Measurements from ENCODE around the gene WNT5B. TPM values are rescaled to one million over a fixed set of nuclear protein-coding genes. Genes with fewer than 3 reads are reported as not detected.
"Not testable (repeated sequence)": the region's sequence is repeated elsewhere in the genome, so short reads cannot be mapped to it uniquely, and the experiment has no call there.

The WNT5B gene
- total RNA-seq, 1 experiment from 2014 or later: 58.7 TPM

DNA sequence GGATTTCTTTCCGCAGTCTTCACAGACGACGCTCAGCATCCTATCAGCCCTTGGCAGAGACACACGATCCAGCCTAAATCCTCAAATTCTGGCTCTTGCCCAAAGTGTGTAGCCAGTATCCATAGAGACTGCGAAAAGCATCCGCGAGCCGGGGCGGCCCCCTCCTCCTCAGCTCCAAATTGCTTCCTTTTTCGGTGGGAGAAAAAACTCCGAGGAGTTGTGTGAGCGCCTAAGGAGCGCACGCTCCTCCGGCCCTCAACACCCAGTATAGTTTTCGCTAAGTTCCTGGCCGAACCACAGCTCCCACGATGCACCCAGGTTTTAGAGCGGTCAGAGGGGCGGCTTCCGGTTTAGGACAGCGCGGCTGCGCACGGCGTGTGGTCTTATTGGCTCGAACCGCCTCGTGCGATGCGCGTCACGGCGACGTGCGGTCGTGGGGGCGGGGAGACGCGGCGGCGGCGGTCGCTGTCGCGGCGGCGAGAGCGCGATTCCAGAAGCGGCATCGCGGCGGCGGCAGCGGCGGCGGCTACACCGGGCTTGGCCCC, 61.6 kb downstream of the WNT5B start, which contains the start of gene ADIPOR2:
ADIPOR2 (plus strand) TSS at position 493 of the 545 bp plus-strand sequence. CDS start 63,274 bp downstream, outside the sequence.
- peak; percentile 99 for DNase-seq (ENCODE audit: low read depth)

- DNase-seq (ENCODE audit: low read depth): peak; percentile 53
These were observed 62.3 kb downstream of the WNT5B start for GRCh38 chr12:1691123-1692007.

GRCh38 chr12:1692226-1692625, 63.2 kb downstream of the WNT5B start:
- no peak for DNase-seq (ENCODE audit: low read depth)

GRCh38 chr12:1692895-1693610, 64.0 kb downstream of the WNT5B start:
- no peak for DNase-seq (ENCODE audit: low read depth)

GRCh38 chr12:1695097-1695496, 66.1 kb downstream of the WNT5B start:
- not testable (repeated sequence) for DNase-seq (ENCODE audit: low read depth)

DNA sequence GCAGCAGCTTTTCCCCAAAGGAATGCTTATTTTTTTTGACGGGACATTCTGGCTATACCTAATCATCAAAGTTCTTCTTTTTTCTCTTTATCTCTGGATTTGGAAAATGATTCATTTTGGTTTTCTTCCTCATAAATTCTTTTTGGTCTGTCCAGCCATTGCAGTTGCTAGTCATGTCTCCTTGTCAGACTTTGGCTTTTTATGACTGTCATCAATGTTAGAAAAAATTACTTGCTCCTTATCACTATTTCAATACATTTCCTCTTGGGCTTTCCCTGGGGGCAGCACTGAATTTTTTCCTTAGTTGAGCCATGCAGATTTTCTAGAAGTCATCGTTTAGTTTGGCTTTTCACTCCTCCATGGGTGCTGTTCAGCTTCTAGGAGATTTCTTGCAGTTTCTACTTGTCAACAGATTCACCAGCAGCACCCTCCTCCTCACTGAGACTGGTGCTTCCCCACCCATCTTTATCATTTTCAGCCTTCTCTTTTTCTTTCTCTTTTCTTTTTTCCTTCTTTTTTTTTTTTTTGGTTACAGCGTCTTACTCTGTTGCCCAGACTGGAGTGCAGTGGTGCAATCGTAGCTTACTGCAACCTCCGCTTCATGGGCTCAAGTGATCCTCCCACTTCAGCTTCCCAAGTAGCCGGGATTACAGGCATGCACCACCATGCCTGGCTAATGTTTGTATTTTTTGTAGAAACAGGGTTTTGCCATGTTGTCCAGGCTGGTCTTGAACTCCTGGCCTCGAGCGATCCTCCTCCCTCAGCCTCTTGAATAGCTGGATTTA, 67.0 kb downstream of the WNT5B start:
- no peak for DNase-seq (ENCODE audit: low read depth)

DNA sequence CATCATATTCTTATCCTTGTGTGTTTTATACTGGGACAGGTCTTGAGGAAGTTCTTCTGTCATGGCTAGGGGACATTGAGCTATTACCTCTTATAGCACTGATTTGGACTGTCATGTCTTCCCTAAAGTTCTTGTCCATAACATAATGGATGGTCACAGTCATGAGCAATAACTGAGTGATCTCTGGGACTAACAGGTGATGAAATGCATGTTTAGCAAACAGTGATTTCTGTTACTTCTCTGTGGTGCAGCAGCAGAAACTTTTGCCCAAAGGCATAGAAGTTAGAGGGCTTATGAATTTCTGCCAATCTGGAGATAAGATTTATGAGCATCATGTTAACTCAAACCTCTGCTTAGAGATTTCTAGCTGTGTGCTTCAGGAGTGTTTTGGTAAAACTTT, 67.8 kb downstream of the WNT5B start:
- DNase-seq (ENCODE audit: low read depth): no peak

Other genes with a start within 250 kb of the WNT5B start
- gene FBXL14, start 34.6 kb upstream of the WNT5B start, total RNA-seq (2014; rRNA removed; shearing (Covaris generic)): 12.6 and 15.4 TPM in 2 replicates
- 29.9 and 30.0 TPM in 2 replicates for gene ADIPOR2, start 61.8 kb downstream of the WNT5B start, total RNA-seq (2014; rRNA removed; shearing (Covaris generic))
- gene LRTM2, start 191.3 kb downstream of the WNT5B start, total RNA-seq (2014; rRNA removed; shearing (Covaris generic)): 0.36 TPM in 1 of 2 replicates, not detected in the other

Data from Daoy (cell line).